ENCODE data around the gene ACD. TPM values are rescaled to one million over a fixed set of nuclear protein-coding genes. Genes with fewer than 3 reads are reported as not detected.

ACD gene
- total and polyA plus RNA-seq, 4 donors = 13.2 to 19.7 (median 15.9) TPM

DNA sequence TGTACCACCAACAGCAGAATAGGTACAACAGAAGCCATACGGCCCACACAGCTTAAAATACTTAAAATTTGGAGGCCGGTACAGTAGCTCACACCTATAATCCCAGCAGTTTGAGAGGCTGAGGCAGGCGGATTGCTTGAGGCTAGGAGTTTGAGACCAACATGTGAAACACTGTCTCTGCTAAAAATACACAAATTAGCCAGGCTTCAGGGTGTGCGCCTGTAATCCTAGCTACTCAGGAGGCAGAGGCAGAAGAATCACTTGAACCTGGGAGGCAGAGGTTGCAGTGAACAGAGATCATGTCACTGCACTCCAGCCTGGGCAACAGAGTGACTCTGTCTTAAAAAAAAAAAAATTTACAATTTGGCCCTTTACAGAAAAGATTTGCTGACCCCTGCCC lies 42.1 kb upstream of the ACD start:
- WGBS, 2 donors = 94 to 98% methylated on average over 4 of the region's 4 CpGs

GRCh38 chr16:67701420-67701819 lies 41.4 kb upstream of the ACD start:
- Histone ChIP-seq H3K27me3 (ENCODE audit: control insufficient read depth in 3 of 3, insufficient read depth in 3 of 3, low read length in 2 of 3) (no peaks in the 10 kb centered on the region), H3K27ac (ENCODE audit: low read depth in 1 of 2, low read length in 1 of 2) (no peak overlapping the region), H3K4me1 (ENCODE audit: control insufficient read depth in 5 of 5, insufficient read depth in 5 of 5, low read length in 5 of 5) (peaks cover 0 to 5% (median 0%) of the 10 kb centered on the region in 5 donors), H3K4me3 (no peak overlapping the region), H3K9me3 (ENCODE audit: control insufficient read depth in 4 of 4, insufficient read depth in 3 of 4, low read length in 3 of 4) (no peaks in the 10 kb centered on the region), H3K9ac (ENCODE audit: insufficient read depth in 1 of 2, low read length in 2 of 2) (no peak overlapping the region), H3K36me3 (ENCODE audit: control insufficient read depth in 4 of 4, insufficient read depth in 4 of 4, low read length in 4 of 4) (peaks cover 0 to 8% (median 2%) of the 10 kb centered on the region in 4 donors)
- 93 to 100% methylated on average over 1 of the region's 1 CpG for WGBS, 2 donors
- DNase-seq (no peak), ATAC-seq (ENCODE audit: insufficient read depth, low FRiP score) (no peak)
- no peak for TF ChIP-seq CTCF (IDR thresholded peaks at IDR 0.05; ENCODE audit: control extremely low read depth, extremely low read depth)

More for the DNA sequence above, 42.1 kb upstream of the ACD start:
- Histone ChIP-seq H3K27ac (ENCODE audit: low read depth in 1 of 2, low read length in 1 of 2) (no peak overlapping the region), H3K36me3 (ENCODE audit: control insufficient read depth in 4 of 4, insufficient read depth in 4 of 4, low read length in 4 of 4) (peaks cover 0 to 8% (median 2%) of the 10 kb centered on the region in 4 donors), H3K4me1 (ENCODE audit: control insufficient read depth in 5 of 5, insufficient read depth in 5 of 5, low read length in 5 of 5) (peaks cover 0 to 5% (median 0%) of the 10 kb centered on the region in 5 donors), H3K4me3 (no peak overlapping the region), H3K9ac (ENCODE audit: insufficient read depth in 1 of 2, low read length in 2 of 2) (no peak overlapping the region), H3K9me3 (ENCODE audit: control insufficient read depth in 4 of 4, insufficient read depth in 3 of 4, low read length in 3 of 4) (no peaks in the 10 kb centered on the region), H3K27me3 (ENCODE audit: control insufficient read depth in 3 of 3, insufficient read depth in 3 of 3, low read length in 2 of 3) (no peaks in the 10 kb centered on the region)
- DNase-seq (no peak), ATAC-seq (ENCODE audit: insufficient read depth, low FRiP score) (no peak)
- TF ChIP-seq CTCF (IDR thresholded peaks at IDR 0.05; ENCODE audit: control extremely low read depth, extremely low read depth) = no peak

- Histone ChIP-seq H3K27me3 (ENCODE audit: control insufficient read depth in 3 of 3, insufficient read depth in 3 of 3, low read length in 2 of 3) (no peaks in the 10 kb centered on the region), H3K36me3 (ENCODE audit: control insufficient read depth in 4 of 4, insufficient read depth in 4 of 4, low read length in 4 of 4) (peaks cover 0 to 8% (median 2%) of the 10 kb centered on the region in 4 donors), H3K4me3 (no peak overlapping the region), H3K4me1 (ENCODE audit: control insufficient read depth in 5 of 5, insufficient read depth in 5 of 5, low read length in 5 of 5) (peaks cover 0 to 2% (median 0%) of the 10 kb centered on the region in 5 donors), H3K27ac (ENCODE audit: low read depth in 1 of 2, low read length in 1 of 2) (no peak overlapping the region), H3K9ac (ENCODE audit: insufficient read depth in 1 of 2, low read length in 2 of 2) (no peak overlapping the region), H3K9me3 (ENCODE audit: control insufficient read depth in 4 of 4, insufficient read depth in 3 of 4, low read length in 3 of 4) (no peaks in the 10 kb centered on the region)
- ATAC-seq (ENCODE audit: insufficient read depth, low FRiP score) (no peak), DNase-seq (no peak)
- WGBS, 2 donors = 94 to 97% methylated on average over 7 of the region's 7 CpGs
- TF ChIP-seq CTCF (IDR thresholded peaks at IDR 0.05; ENCODE audit: control extremely low read depth, extremely low read depth) = no peak
Measured at GRCh38 chr16:67699265-67699664, 39.2 kb upstream of the ACD start.
